Measurements from ENCODE around the gene IMMP2L.

DNA sequence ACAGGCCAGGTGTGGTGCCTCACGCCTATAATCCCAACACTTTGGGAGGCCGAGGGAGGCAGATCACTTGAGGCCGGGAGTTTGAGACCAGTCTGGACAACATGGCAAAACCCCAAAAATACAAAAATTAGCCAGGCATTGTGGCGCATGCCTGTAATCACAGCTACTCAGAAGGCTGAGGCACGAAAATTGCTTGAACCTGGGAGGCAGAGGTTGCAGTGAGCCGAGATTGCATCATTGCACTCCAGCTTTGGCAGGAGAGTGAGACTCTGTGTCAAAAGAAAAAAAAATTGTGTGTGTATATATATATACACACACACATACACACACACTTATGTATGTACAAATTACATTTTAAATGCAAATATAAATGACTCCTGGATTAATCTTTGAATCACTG, 548.2 kb downstream of the IMMP2L start:
- TF ChIP-seq, protein P1, sequence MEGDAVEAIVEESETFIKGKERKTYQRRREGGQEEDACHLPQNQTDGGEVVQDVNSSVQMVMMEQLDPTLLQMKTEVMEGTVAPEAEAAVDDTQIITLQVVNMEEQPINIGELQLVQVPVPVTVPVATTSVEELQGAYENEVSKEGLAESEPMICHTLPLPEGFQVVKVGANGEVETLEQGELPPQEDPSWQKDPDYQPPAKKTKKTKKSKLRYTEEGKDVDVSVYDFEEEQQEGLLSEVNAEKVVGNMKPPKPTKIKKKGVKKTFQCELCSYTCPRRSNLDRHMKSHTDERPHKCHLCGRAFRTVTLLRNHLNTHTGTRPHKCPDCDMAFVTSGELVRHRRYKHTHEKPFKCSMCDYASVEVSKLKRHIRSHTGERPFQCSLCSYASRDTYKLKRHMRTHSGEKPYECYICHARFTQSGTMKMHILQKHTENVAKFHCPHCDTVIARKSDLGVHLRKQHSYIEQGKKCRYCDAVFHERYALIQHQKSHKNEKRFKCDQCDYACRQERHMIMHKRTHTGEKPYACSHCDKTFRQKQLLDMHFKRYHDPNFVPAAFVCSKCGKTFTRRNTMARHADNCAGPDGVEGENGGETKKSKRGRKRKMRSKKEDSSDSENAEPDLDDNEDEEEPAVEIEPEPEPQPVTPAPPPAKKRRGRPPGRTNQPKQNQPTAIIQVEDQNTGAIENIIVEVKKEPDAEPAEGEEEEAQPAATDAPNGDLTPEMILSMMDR (IDR thresholded peaks at IDR 0.05): no peak
- TF ChIP-seq POLR2A (IDR thresholded peaks at IDR 0.05): no peak

Data from uterus (tissue), 2 donors.